ENCODE data around the gene ACCSL.

ACCSL gene

DNA sequence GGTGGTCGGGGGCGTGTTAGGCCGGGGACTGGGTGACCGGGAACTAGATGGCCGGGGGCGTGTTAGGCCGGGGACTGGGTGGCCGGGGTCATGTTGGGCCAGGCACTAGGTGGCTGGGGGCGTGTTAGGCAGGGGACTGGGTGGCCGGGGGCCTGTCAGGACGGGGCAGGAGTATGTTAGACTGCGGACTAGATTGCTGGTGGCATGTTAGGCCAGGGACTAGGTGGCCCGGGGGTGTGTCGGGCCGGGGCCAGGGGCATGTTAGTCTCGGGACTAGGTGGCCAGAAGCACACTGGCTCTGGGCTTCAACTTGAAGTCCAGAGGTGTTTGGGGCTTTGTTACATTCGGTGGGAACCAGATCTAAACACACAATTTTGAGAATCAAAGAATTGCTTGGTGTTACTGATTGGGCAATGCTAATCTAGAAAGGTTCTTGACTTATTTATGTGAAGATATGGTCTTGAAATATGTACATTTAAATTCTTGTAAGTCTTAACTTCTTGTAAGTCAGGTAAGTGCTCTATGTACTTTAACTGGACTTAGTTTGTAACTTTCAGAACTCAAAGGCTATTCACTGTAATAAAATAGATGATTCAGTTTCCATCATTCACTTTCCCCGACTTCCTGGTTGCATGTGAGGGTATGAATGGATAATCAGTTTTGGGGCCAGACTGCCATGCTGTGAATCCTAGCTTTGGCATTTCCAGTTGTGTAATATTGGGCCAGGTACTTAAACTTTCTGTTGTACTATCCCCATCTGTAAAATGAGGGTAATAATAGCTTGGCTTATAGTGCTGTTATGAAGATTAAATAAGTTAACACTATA is 48.8 kb downstream of the ACCSL start:
- DNase-seq (ENCODE audit: low read depth) = no peak

- no peak for DNase-seq (ENCODE audit: low read depth)
These were observed 50.0 kb downstream of the ACCSL start for GRCh38 chr11:44097821-44098220.

DNA sequence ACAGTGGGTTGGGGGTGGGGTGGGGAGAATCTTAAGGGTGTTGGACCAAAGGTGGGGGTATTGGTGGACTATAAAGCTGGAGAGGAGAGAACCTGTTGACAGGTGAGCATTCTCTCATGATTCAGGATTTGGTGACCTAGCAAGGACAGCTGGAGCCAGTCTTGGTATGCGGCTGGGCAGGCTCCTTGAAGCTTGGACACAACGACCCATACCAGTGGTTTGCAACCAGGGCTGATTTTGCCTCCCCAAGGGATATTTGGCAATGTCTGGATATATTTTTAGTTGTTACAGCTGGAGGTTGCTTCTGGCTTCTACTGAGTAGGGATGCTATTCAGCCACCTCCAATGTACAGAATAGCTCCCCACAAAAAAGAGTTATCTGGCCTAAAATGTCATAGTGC is 53.3 kb downstream of the ACCSL start:
- DNase-seq (ENCODE audit: low read depth) = no peak

DNA sequence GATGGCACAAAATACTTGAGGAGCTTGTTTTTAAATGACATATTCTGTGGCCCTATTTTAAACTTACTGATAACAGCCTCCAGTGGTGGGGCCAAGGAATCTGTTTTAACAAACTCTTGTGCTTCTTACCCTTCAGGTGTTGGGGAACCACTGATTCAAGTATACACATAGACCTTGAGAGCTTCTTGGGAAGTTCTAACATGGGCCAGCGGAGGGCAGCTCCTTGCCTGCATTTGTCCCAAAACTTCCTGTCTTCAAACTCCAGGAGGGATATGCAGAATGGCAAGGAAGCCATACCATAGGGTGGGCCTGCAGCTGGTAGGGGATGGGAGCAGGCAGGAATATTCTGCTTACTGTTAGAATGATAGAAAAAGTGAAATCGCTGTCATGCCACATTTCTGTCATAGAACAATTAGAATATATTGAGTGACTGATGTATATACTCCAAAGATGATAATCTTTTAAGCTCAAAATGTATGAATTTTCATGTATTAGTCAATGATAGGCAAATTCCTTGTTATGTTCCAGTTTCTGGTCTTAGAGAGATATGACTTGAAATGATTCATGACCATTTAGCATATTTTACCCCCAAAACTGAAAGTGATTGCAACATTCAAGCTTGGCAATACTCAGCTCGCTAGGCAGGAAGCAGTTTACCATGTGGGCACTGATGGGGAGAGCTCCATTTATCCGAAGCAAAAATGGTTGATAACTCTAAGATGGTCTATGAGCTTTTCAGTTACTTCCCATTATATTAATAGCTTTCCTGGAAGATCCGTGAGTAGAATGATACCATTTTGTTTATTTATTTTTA is 56.9 kb downstream of the ACCSL start:
- no peak for DNase-seq (ENCODE audit: low read depth)

GRCh38 chr11:44108260-44108659 is 60.5 kb downstream of the ACCSL start:
- no peak for DNase-seq (ENCODE audit: low read depth)

Data from T follicular helper cell (primary cell).